ENCODE results near the gene SMAD5. TPM values are rescaled to one million over a fixed set of nuclear protein-coding genes. Genes with fewer than 3 reads are reported as not detected.

SMAD5 gene
- total and polyA plus RNA-seq, 2 of the 8 experiments (the other 6 are each of a cell fraction or from before 2014, with no cell fraction given): 30.2 to 60.5 TPM

- TF ChIP-seq POLR2A (IDR thresholded peaks at IDR 0.05; ENCODE audit: control extremely low read depth in 1 of 2, low read depth in 2 of 2, low read length in 2 of 2) (0 out of 3 replicates have a peak, but pooled peaks of 1 of the 2 experiments have one; percentile 6), EZH2 (IDR thresholded peaks at IDR 0.05; ENCODE audit: low read depth, low read length, severe bottlenecking) (no peak)
- Histone ChIP-seq H4K20me1 (replicated peaks in 1 of 2; ENCODE audit: control insufficient read depth in 1 of 2, insufficient read depth in 2 of 2, low read length in 2 of 2) (peaks cover 12 to 31% of the 10 kb centered on the region in 2 experiments), H3K4ac (replicated peaks; ENCODE audit: insufficient read length, low read depth, low read length) (no peak overlapping the region), H2BK12ac (ENCODE audit: low read depth, low read length) (no peak overlapping the region), H3K4me1 (replicated peaks in 1 of 4; ENCODE audit: control insufficient read depth in 3 of 4, insufficient read depth in 4 of 4, low read length in 3 of 4) (peaks cover 0 to 16% (median 7%) of the 10 kb centered on the region in 4 experiments; a peak in 6 of 7 replicates), H3K36me3 (ENCODE audit: control insufficient read depth in 2 of 4, insufficient read depth in 4 of 4, low read length in 3 of 4) (peaks cover 0 to 2% (median under 1%) of the 10 kb centered on the region in 4 experiments; a peak in 4 of 8 replicates), H3K56ac (replicated peaks; ENCODE audit: insufficient read length, low read depth, low read length) (no peak overlapping the region), H3K9ac (replicated peaks in 1 of 4; ENCODE audit: extremely low read depth in 1 of 4, low read depth in 3 of 4, low read length in 3 of 4) (no peak overlapping the region), H3K23me2 (ENCODE audit: low read depth, low read length) (peaks cover 17% of the 10 kb centered on the region), H3K79me1 (ENCODE audit: low read depth, low read length) (no peaks in the 10 kb centered on the region), H2AFZ (ENCODE audit: low read length) (no peak overlapping the region), H3K23ac (ENCODE audit: insufficient read length) (no peak overlapping the region), H4K5ac (ENCODE audit: insufficient read length, low read depth, low read length) (no peak overlapping the region), H4K91ac (replicated peaks; ENCODE audit: insufficient read length, low read length) (no peak overlapping the region), H3K4me2 (ENCODE audit: insufficient read depth in 1 of 2, low read depth in 2 of 2, low read length in 2 of 2) (no peak overlapping the region), H3K18ac (ENCODE audit: extremely low read depth, low read length) (no peak overlapping the region), H3K27me3 (replicated peaks in 1 of 4; ENCODE audit: control insufficient read depth in 3 of 4, extremely low read depth in 1 of 4, insufficient read depth in 3 of 4, low read length in 3 of 4) (peaks cover 41 to 67% (median 57%) of the 10 kb centered on the region in 4 experiments), H2BK20ac (ENCODE audit: low read length) (no peak overlapping the region), H3K79me2 (ENCODE audit: control insufficient read depth in 1 of 2, insufficient read depth in 2 of 2, low read length in 2 of 2) (no peaks in the 10 kb centered on the region), H3K4me3 (ENCODE audit: extremely low read depth in 1 of 4, insufficient read depth in 2 of 4, low read depth in 3 of 4, low read length in 4 of 4) (no peak overlapping the region), H2BK5ac (ENCODE audit: low read depth, low read length) (no peak overlapping the region), H3K14ac (ENCODE audit: insufficient read length) (no peak overlapping the region), H3K27ac (ENCODE audit: low read depth, low read length) (no peak overlapping the region), H2BK120ac (replicated peaks; ENCODE audit: low read depth, low read length) (no peak overlapping the region), H2AK5ac (ENCODE audit: low read depth, low read length) (no peak overlapping the region), H4K8ac (ENCODE audit: extremely low read depth, insufficient read depth, low read length) (no peak overlapping the region), H3K9me3 (ENCODE audit: insufficient read depth in 2 of 2, low read depth in 1 of 2, low read length in 1 of 2) (no peaks in the 10 kb centered on the region), H2BK15ac (ENCODE audit: low read length) (no peak overlapping the region)
- peak in 1 of 2 experiments; percentile 28 for DNase-seq (ENCODE audit: low read depth in 1 of 2, low spot score in 2 of 2)
- ChIA-PET CTCF (ENCODE audit: partially characterized antibody) (interaction anchor here (0.9 to 7.1 kb wide), 4 partner anchors 12 to 22 kb away, joined by 3 to 66 read pairs (median 4); no protein-coding TSS in a partner anchor), POLR2A (ENCODE audit: partially characterized antibody) (interaction anchor here (0.6 to 1.0 kb wide), 2 partner anchors 33 to 57 kb away, joined by 3 read pairs; no protein-coding TSS in a partner anchor)
- 88% methylated on average over 5 of the region's 5 CpGs; no CpG with 5 or more reads in 1 of the 2 experiments for WGBS, 2 experiments (ENCODE audit: extremely low coverage in 1 of 2, insufficient coverage in 1 of 2, insufficient read length in 1 of 2, insufficient replicate concordance in 2 of 2, low coverage in 1 of 2, low lambda C conversion rate in 2 of 2, missing lambda C conversion rate in 1 of 2)
- FAIRE-seq: no peak
These were observed 57.6 kb downstream of the SMAD5 start for GRCh38 chr5:136190091-136190720.

Measured in H1 (cell line).